ENCODE data around the gene ALG5. TPM values are rescaled to one million over a fixed set of nuclear protein-coding genes. Genes with fewer than 3 reads are reported as not detected.

Gene ALG5
- total RNA-seq, 1 donor from 2014 or later: 57.9 TPM

GRCh38 chr13:36979361-36980050 is 19.6 kb downstream of the ALG5 start:
- Histone ChIP-seq H3K4me3 (ENCODE audit: low read depth, low read length) (no peak overlapping the region), H3K36me3 (ENCODE audit: control insufficient read depth, insufficient read depth, low read length) (peaks cover 2% of the 10 kb centered on the region), H3K27me3 (ENCODE audit: control insufficient read depth, insufficient read depth, low read length) (no peaks in the 10 kb centered on the region)
- FAIRE-seq: no peak
- TF ChIP-seq CTCF (IDR thresholded peaks at IDR 0.05; ENCODE audit: insufficient read depth, low read length, severe bottlenecking): no peak
- no peak for DNase-seq (ENCODE audit: low read depth)

GRCh38 chr13:36975172-36975571 is 24.0 kb downstream of the ALG5 start:
- no peak for FAIRE-seq
- peaks cover 2% of the 10 kb centered on the region for H3K36me3 ChIP-seq (ENCODE audit: control insufficient read depth, insufficient read depth, low read length)

GRCh38 chr13:36973621-36974295 is 25.4 kb downstream of the ALG5 start:
- Histone ChIP-seq H3K27me3 (ENCODE audit: control insufficient read depth, insufficient read depth, low read length) (no peaks in the 10 kb centered on the region), H3K36me3 (ENCODE audit: control insufficient read depth, insufficient read depth, low read length) (peaks cover 2% of the 10 kb centered on the region), H3K4me3 (ENCODE audit: low read depth, low read length) (no peak overlapping the region)
- DNase-seq (ENCODE audit: low read depth) (no peak), FAIRE-seq (no peak)
- TF ChIP-seq CTCF (IDR thresholded peaks at IDR 0.05; ENCODE audit: insufficient read depth, low read length, severe bottlenecking): no peak

More at GRCh38 chr13:36975172-36975571, 24.0 kb downstream of the ALG5 start:
- Histone ChIP-seq H3K27me3 (ENCODE audit: control insufficient read depth, insufficient read depth, low read length) (no peaks in the 10 kb centered on the region), H3K4me3 (ENCODE audit: low read depth, low read length) (no peak overlapping the region)
- DNase-seq (ENCODE audit: low read depth): no peak
- no peak for TF ChIP-seq CTCF (IDR thresholded peaks at IDR 0.05; ENCODE audit: insufficient read depth, low read length, severe bottlenecking)

GRCh38 chr13:36973009-36973408 is 26.1 kb downstream of the ALG5 start:
- TF ChIP-seq CTCF (IDR thresholded peaks at IDR 0.05; ENCODE audit: insufficient read depth, low read length, severe bottlenecking): no peak
- Histone ChIP-seq H3K4me3 (ENCODE audit: low read depth, low read length) (no peak overlapping the region), H3K27me3 (ENCODE audit: control insufficient read depth, insufficient read depth, low read length) (no peaks in the 10 kb centered on the region), H3K36me3 (ENCODE audit: control insufficient read depth, insufficient read depth, low read length) (peaks cover 2% of the 10 kb centered on the region)
- no peak for DNase-seq (ENCODE audit: low read depth)
- FAIRE-seq: no peak

- FAIRE-seq: no peak
- TF ChIP-seq CTCF (IDR thresholded peaks at IDR 0.05; ENCODE audit: insufficient read depth, low read length, severe bottlenecking): no peak
- Histone ChIP-seq H3K4me3 (ENCODE audit: low read depth, low read length) (no peak overlapping the region), H3K27me3 (ENCODE audit: control insufficient read depth, insufficient read depth, low read length) (no peaks in the 10 kb centered on the region), H3K36me3 (ENCODE audit: control insufficient read depth, insufficient read depth, low read length) (peaks cover 7% of the 10 kb centered on the region)
- DNase-seq (ENCODE audit: low read depth): no peak
These were observed 32.7 kb downstream of the ALG5 start for GRCh38 chr13:36966404-36966803.

Data from bronchial epithelial cell (primary cell).